ENCODE measurements around the gene RTN3. TPM values are rescaled to one million over a fixed set of nuclear protein-coding genes. Genes with fewer than 3 reads are reported as not detected.

Gene RTN3
- total and polyA plus RNA-seq, 9 of the 15 experiments (the other 6 are each of a cell fraction or from before 2014, with no cell fraction given), result 41.6 to 169 (median 93.5) TPM

DNA sequence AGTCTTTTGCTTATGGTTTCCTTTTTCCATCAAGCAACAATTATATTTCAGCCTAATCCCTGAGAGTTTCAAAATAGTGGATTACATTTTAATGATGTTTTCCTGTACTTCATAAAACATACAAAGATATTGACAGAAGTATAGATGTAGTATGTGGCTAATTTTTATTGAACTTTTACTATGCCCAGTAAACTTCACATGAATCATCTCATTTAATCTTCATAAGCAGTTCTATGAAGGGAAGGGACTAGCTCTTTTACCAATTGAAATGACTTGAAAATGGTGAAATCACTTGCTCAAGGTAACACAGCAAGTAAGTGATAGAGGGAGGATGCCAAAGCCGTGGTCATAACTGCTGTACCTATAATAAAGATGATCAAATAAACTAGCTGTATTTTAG, 27.5 kb downstream of the RTN3 start:
- Histone ChIP-seq H3K27me3 (ENCODE audit: control insufficient read depth in 2 of 2, insufficient read depth in 2 of 2, low read length in 2 of 2) (no peaks in the 10 kb centered on the region), H3K4me1 (replicated peaks in 1 of 2; ENCODE audit: control insufficient read depth in 2 of 2, insufficient read depth in 2 of 2, low read length in 2 of 2) (peaks cover 3 to 10% of the 10 kb centered on the region in 2 experiments; a peak in 2 of 5 replicates), H3K9me3 (replicated peaks; ENCODE audit: control insufficient read depth, insufficient read depth, low read depth, low read length) (no peaks in the 10 kb centered on the region), H3K4me2 (ENCODE audit: insufficient read depth, low read length) (no peak overlapping the region), H2AFZ (ENCODE audit: low read depth, low read length) (no peak overlapping the region), H3K9ac (ENCODE audit: insufficient read depth in 1 of 2, low read depth in 2 of 2, low read length in 2 of 2) (no peak overlapping the region), H3K79me2 (ENCODE audit: control insufficient read depth, insufficient read depth, low read length) (peaks cover 85% of the 10 kb centered on the region), H4K20me1 (replicated peaks; ENCODE audit: control insufficient read depth, insufficient read depth, low read length) (peaks cover 9% of the 10 kb centered on the region), H3K4me3 (no peak overlapping the region), H3K27ac (ENCODE audit: extremely low read depth, low read depth, low read length) (no peak overlapping the region), H3K9me1 (ENCODE audit: control insufficient read depth, insufficient read depth, low read length) (no peaks in the 10 kb centered on the region), H3K36me3 (ENCODE audit: control insufficient read depth, insufficient read depth, low read length) (peaks cover 7% of the 10 kb centered on the region; the same call in 2 of the 3 replicates)
- TF ChIP-seq POLR2G (IDR thresholded peaks at IDR 0.05; ENCODE audit: low read depth, low read length) (no peak), EGR1 (conservative IDR thresholded peaks at IDR 0.05) (no peak), ZNF324 (CRISPR knock-in tag; IDR thresholded peaks at IDR 0.05) (no peak), CC2D1A (IDR thresholded peaks at IDR 0.05) (no peak), HOXB6 (CRISPR knock-in tag; IDR thresholded peaks at IDR 0.05; ENCODE audit: borderline replicate concordance) (no peak), ZBTB7A (IDR thresholded peaks at IDR 0.05; ENCODE audit: borderline replicate concordance, control insufficient read depth, low read depth, low read length) (no peak), CCNT2 (IDR thresholded peaks at IDR 0.05; ENCODE audit: borderline replicate concordance, extremely low read depth, insufficient read length, low read depth, low read length) (no peak), ZNF174 (CRISPR knock-in tag; IDR thresholded peaks at IDR 0.05) (no peak), ZNF764 (CRISPR knock-in tag; IDR thresholded peaks at IDR 0.05; ENCODE audit: low read depth) (no peak), ZNF347 (CRISPR knock-in tag; IDR thresholded peaks at IDR 0.05; ENCODE audit: low read depth) (no peak), CTBP1 (IDR thresholded peaks at IDR 0.05; ENCODE audit: borderline replicate concordance) (no peak), XRCC4 (IDR thresholded peaks at IDR 0.05; ENCODE audit: extremely low read depth, insufficient read depth, insufficient read length) (no peak)
- TF ChIP-seq, protein P1, sequence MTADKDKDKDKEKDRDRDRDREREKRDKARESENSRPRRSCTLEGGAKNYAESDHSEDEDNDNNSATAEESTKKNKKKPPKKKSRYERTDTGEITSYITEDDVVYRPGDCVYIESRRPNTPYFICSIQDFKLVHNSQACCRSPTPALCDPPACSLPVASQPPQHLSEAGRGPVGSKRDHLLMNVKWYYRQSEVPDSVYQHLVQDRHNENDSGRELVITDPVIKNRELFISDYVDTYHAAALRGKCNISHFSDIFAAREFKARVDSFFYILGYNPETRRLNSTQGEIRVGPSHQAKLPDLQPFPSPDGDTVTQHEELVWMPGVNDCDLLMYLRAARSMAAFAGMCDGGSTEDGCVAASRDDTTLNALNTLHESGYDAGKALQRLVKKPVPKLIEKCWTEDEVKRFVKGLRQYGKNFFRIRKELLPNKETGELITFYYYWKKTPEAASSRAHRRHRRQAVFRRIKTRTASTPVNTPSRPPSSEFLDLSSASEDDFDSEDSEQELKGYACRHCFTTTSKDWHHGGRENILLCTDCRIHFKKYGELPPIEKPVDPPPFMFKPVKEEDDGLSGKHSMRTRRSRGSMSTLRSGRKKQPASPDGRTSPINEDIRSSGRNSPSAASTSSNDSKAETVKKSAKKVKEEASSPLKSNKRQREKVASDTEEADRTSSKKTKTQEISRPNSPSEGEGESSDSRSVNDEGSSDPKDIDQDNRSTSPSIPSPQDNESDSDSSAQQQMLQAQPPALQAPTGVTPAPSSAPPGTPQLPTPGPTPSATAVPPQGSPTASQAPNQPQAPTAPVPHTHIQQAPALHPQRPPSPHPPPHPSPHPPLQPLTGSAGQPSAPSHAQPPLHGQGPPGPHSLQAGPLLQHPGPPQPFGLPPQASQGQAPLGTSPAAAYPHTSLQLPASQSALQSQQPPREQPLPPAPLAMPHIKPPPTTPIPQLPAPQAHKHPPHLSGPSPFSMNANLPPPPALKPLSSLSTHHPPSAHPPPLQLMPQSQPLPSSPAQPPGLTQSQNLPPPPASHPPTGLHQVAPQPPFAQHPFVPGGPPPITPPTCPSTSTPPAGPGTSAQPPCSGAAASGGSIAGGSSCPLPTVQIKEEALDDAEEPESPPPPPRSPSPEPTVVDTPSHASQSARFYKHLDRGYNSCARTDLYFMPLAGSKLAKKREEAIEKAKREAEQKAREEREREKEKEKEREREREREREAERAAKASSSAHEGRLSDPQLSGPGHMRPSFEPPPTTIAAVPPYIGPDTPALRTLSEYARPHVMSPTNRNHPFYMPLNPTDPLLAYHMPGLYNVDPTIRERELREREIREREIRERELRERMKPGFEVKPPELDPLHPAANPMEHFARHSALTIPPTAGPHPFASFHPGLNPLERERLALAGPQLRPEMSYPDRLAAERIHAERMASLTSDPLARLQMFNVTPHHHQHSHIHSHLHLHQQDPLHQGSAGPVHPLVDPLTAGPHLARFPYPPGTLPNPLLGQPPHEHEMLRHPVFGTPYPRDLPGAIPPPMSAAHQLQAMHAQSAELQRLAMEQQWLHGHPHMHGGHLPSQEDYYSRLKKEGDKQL (CRISPR knock-in tag; IDR thresholded peaks at IDR 0.05; ENCODE audit: borderline replicate concordance), result no peak
- TF ChIP-seq, protein P2, sequence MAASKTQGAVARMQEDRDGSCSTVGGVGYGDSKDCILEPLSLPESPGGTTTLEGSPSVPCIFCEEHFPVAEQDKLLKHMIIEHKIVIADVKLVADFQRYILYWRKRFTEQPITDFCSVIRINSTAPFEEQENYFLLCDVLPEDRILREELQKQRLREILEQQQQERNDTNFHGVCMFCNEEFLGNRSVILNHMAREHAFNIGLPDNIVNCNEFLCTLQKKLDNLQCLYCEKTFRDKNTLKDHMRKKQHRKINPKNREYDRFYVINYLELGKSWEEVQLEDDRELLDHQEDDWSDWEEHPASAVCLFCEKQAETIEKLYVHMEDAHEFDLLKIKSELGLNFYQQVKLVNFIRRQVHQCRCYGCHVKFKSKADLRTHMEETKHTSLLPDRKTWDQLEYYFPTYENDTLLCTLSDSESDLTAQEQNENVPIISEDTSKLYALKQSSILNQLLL (CRISPR knock-in tag; IDR thresholded peaks at IDR 0.05; ENCODE audit: borderline replicate concordance), result no peak
- TF ChIP-seq, protein P3, sequence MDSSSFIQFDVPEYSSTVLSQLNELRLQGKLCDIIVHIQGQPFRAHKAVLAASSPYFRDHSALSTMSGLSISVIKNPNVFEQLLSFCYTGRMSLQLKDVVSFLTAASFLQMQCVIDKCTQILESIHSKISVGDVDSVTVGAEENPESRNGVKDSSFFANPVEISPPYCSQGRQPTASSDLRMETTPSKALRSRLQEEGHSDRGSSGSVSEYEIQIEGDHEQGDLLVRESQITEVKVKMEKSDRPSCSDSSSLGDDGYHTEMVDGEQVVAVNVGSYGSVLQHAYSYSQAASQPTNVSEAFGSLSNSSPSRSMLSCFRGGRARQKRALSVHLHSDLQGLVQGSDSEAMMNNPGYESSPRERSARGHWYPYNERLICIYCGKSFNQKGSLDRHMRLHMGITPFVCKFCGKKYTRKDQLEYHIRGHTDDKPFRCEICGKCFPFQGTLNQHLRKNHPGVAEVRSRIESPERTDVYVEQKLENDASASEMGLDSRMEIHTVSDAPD (CRISPR knock-in tag; IDR thresholded peaks at IDR 0.05), result no peak
- 71% methylated on average over 1 of the region's 1 CpG for WGBS (ENCODE audit: insufficient coverage, low coverage, missing lambda C conversion rate)
- ChIA-PET POLR2A (interaction anchor here (0.7 to 2.2 kb wide), 4 partner anchors 8 to 170 kb away, joined by 3 to 13 read pairs (median 4); no protein-coding TSS in a partner anchor), CTCF (ENCODE audit: low intra/inter-chr PET ratio) (no interaction called here)
- intact Hi-C loops (cut with micrococcal nuclease), result no loop called here
- in situ Hi-C loops (cut with MboI), result no loop called here
- no TSS peak for BruUV-seq (replicated peaks)
- DNase-seq (ENCODE audit: extremely low read depth in 1 of 4, low spot score in 3 of 4) (no peak), FAIRE-seq (no peak), ATAC-seq (no peak)

Measured in K562 (cell line).